Liver (tissue), 3 donors: ENCODE measurements around the gene LTBP2.

Experiments
- GABPA ChIP-seq, 2 donors: IDR thresholded peaks in 1 of 2; conservative IDR thresholded peaks in 1 of 2; 2 replicates each; pipeline ENCODE4 v1.6.1; 2016; ENCODE audit warnings: antibody characterized with exemption in 2 of 2, mild to moderate bottlenecking in 1 of 2, moderate library complexity in 1 of 2
- HNF4A ChIP-seq, 2 donors: conservative IDR thresholded peaks; 2 replicates each; pipeline ENCODE4 v1.6.1; 2016; ENCODE audit warnings: antibody characterized with exemption in 2 of 2, mild to moderate bottlenecking in 2 of 2
- JUND ChIP-seq, 2 donors: IDR thresholded peaks; 2 replicates each; pipeline ENCODE4 v1.6.1; 2016; ENCODE audit warnings: antibody characterized with exemption in 2 of 2
- NR2F2 ChIP-seq: IDR thresholded peaks from 2 replicates; pipeline ENCODE4 v1.6.1; 2016; ENCODE audit warnings: antibody characterized with exemption
- RAD21 ChIP-seq, 2 donors: IDR thresholded peaks; 2 replicates each; pipeline ENCODE4 v1.6.1; 2016; ENCODE audit warnings: antibody characterized with exemption in 2 of 2, mild to moderate bottlenecking in 2 of 2
- RXRA ChIP-seq, 2 donors: IDR thresholded peaks; 2 replicates each; pipeline ENCODE4 v1.6.1; 2017 to 2018; ENCODE audit warnings: antibody characterized with exemption in 2 of 2, mild to moderate bottlenecking in 1 of 2
- SP1 ChIP-seq: IDR thresholded peaks from 2 replicates; pipeline ENCODE4 v1.6.1; 2018; ENCODE audit warnings: antibody characterized with exemption, mild to moderate bottlenecking
- TAF1 ChIP-seq: conservative IDR thresholded peaks from 2 replicates; pipeline ENCODE4 v1.6.1; 2016; ENCODE audit warnings: antibody characterized with exemption, mild to moderate bottlenecking
- YY1 ChIP-seq: IDR thresholded peaks from 2 replicates; pipeline ENCODE4 v1.6.1; 2016; ENCODE audit warnings: antibody characterized with exemption, mild to moderate bottlenecking
- TF ChIP-seq, protein P1 (sequence below): fragments of 150-350 bp; IDR thresholded peaks from 2 replicates; pipeline ENCODE4 v1.5.1; 2017; ENCODE audit warnings: improper control_type of control experiment, low read depth, low read length; ENCODE audit not compliant: missing input control
- TF ChIP-seq, protein P2 (sequence below): IDR thresholded peaks from 2 replicates; pipeline ENCODE4 v1.6.1; 2016; ENCODE audit warnings: antibody characterized with exemption
- TF ChIP-seq, protein P3 (sequence below): IDR thresholded peaks from 2 replicates; pipeline ENCODE4 v1.6.1; 2016; ENCODE audit warnings: antibody characterized with exemption, mild to moderate bottlenecking
- TF ChIP-seq, protein P4 (sequence below): IDR thresholded peaks from 2 replicates; pipeline ENCODE4 v1.6.1; 2016; ENCODE audit warnings: antibody characterized with exemption
- TF ChIP-seq, protein P5 (sequence below): IDR thresholded peaks from 2 replicates; pipeline ENCODE4 v1.6.1; 2016; ENCODE audit warnings: antibody characterized with exemption
- donor health status: healthy.
- donor health status: healthy.

DNA sequence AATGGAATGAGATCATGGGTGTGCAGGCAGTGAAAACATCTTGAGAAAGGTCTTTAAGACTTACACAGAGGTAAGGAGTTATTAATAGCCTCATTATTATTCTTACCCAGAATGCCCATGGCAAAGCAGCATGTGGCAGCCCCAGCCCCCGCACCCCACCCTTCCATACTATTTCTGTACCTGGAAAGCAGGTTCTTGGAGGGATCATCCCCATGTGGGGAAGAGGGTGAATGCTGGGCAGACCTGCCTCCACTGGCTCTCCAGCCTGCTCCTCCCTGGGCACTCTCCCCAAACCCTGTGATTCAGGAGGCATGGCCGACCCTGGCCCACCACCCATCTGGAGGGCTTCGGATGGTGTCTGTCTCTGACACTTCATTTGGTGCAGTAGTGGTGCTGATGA lies 147.3 kb downstream of the LTBP2 start:
- TF ChIP-seq, protein P1, sequence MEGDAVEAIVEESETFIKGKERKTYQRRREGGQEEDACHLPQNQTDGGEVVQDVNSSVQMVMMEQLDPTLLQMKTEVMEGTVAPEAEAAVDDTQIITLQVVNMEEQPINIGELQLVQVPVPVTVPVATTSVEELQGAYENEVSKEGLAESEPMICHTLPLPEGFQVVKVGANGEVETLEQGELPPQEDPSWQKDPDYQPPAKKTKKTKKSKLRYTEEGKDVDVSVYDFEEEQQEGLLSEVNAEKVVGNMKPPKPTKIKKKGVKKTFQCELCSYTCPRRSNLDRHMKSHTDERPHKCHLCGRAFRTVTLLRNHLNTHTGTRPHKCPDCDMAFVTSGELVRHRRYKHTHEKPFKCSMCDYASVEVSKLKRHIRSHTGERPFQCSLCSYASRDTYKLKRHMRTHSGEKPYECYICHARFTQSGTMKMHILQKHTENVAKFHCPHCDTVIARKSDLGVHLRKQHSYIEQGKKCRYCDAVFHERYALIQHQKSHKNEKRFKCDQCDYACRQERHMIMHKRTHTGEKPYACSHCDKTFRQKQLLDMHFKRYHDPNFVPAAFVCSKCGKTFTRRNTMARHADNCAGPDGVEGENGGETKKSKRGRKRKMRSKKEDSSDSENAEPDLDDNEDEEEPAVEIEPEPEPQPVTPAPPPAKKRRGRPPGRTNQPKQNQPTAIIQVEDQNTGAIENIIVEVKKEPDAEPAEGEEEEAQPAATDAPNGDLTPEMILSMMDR: no peak
- TF ChIP-seq YY1: no peak
- TF ChIP-seq SP1: no peak
- TF ChIP-seq, protein P2, sequence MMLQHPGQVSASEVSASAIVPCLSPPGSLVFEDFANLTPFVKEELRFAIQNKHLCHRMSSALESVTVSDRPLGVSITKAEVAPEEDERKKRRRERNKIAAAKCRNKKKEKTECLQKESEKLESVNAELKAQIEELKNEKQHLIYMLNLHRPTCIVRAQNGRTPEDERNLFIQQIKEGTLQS: no peak
- TF ChIP-seq, protein P3, sequence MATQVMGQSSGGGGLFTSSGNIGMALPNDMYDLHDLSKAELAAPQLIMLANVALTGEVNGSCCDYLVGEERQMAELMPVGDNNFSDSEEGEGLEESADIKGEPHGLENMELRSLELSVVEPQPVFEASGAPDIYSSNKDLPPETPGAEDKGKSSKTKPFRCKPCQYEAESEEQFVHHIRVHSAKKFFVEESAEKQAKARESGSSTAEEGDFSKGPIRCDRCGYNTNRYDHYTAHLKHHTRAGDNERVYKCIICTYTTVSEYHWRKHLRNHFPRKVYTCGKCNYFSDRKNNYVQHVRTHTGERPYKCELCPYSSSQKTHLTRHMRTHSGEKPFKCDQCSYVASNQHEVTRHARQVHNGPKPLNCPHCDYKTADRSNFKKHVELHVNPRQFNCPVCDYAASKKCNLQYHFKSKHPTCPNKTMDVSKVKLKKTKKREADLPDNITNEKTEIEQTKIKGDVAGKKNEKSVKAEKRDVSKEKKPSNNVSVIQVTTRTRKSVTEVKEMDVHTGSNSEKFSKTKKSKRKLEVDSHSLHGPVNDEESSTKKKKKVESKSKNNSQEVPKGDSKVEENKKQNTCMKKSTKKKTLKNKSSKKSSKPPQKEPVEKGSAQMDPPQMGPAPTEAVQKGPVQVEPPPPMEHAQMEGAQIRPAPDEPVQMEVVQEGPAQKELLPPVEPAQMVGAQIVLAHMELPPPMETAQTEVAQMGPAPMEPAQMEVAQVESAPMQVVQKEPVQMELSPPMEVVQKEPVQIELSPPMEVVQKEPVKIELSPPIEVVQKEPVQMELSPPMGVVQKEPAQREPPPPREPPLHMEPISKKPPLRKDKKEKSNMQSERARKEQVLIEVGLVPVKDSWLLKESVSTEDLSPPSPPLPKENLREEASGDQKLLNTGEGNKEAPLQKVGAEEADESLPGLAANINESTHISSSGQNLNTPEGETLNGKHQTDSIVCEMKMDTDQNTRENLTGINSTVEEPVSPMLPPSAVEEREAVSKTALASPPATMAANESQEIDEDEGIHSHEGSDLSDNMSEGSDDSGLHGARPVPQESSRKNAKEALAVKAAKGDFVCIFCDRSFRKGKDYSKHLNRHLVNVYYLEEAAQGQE: no peak
- no peak for TF ChIP-seq TAF1
- TF ChIP-seq HNF4A (conservative IDR thresholded peaks at IDR 0.05): no peak
- no peak for TF ChIP-seq JUND (IDR thresholded peaks at IDR 0.05)
- TF ChIP-seq RAD21 (IDR thresholded peaks at IDR 0.05): no peak
- TF ChIP-seq RXRA (IDR thresholded peaks at IDR 0.05): no peak
- TF ChIP-seq, protein P4, sequence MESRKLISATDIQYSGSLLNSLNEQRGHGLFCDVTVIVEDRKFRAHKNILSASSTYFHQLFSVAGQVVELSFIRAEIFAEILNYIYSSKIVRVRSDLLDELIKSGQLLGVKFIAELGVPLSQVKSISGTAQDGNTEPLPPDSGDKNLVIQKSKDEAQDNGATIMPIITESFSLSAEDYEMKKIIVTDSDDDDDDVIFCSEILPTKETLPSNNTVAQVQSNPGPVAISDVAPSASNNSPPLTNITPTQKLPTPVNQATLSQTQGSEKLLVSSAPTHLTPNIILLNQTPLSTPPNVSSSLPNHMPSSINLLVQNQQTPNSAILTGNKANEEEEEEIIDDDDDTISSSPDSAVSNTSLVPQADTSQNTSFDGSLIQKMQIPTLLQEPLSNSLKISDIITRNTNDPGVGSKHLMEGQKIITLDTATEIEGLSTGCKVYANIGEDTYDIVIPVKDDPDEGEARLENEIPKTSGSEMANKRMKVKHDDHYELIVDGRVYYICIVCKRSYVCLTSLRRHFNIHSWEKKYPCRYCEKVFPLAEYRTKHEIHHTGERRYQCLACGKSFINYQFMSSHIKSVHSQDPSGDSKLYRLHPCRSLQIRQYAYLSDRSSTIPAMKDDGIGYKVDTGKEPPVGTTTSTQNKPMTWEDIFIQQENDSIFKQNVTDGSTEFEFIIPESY: no peak
- no peak for TF ChIP-seq NR2F2
- TF ChIP-seq, protein P5, sequence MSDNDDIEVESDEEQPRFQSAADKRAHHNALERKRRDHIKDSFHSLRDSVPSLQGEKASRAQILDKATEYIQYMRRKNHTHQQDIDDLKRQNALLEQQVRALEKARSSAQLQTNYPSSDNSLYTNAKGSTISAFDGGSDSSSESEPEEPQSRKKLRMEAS: no peak
- TF ChIP-seq GABPA (IDR thresholded peaks at IDR 0.05 in 1 of 2, conservative IDR thresholded peaks at IDR 0.05 in 1 of 2): no peak
